Measurements from ENCODE around the gene OR5AK2. TPM values are rescaled to one million over a fixed set of nuclear protein-coding genes. Genes with fewer than 3 reads are reported as not detected.

OR5AK2 gene
- polyA plus RNA-seq, 1 donor (not counting 4 experiments of a cell fraction or from before 2014, with no cell fraction given): not detected

- DNase-seq (ENCODE audit: low read depth, low spot score) (no peak), FAIRE-seq (no peak)
- Histone ChIP-seq H3K27ac (ENCODE audit: control insufficient read depth, insufficient read depth, low read length) (no peak overlapping the region), H3K4me1 (ENCODE audit: control insufficient read depth, extremely low read depth, insufficient read depth, low read length) (no peaks in the 10 kb centered on the region), H3K4me2 (ENCODE audit: control insufficient read depth, extremely low read depth, insufficient read depth, low read depth, low read length) (no peak overlapping the region), H3K36me3 (ENCODE audit: control insufficient read depth in 2 of 2, extremely low read depth in 1 of 2, insufficient read depth in 2 of 2, low read length in 2 of 2) (no peaks in the 10 kb centered on the region), H2AFZ (ENCODE audit: control insufficient read depth, low read length) (no peak overlapping the region), H3K27me3 (ENCODE audit: control insufficient read depth, extremely low read depth, insufficient read depth, low read length) (no peaks in the 10 kb centered on the region), H3K4me3 (ENCODE audit: control insufficient read depth in 2 of 3, extremely low read depth in 1 of 3, insufficient read depth in 2 of 3, low read depth in 1 of 3, low read length in 3 of 3) (no peak overlapping the region), H4K20me1 (ENCODE audit: control insufficient read depth, extremely low read depth, insufficient read depth, low read length) (no peaks in the 10 kb centered on the region), H3K9me1 (ENCODE audit: control insufficient read depth, extremely low read depth, insufficient read depth, low read length) (no peaks in the 10 kb centered on the region), H3K79me2 (ENCODE audit: control insufficient read depth, insufficient read depth, low read length) (no peaks in the 10 kb centered on the region), H3K9me3 (ENCODE audit: control insufficient read depth, low read depth, low read length) (no peaks in the 10 kb centered on the region), H3K9ac (ENCODE audit: control insufficient read depth, extremely low read depth, insufficient read depth, low read length) (no peak overlapping the region)
- TF ChIP-seq EZH2 (IDR thresholded peaks at IDR 0.05; ENCODE audit: low read length) (no peak), CTCF (optimal IDR thresholded peaks at IDR 0.05 in 1 of 3, IDR thresholded peaks at IDR 0.05 in 1 of 3, conservative IDR thresholded peaks at IDR 0.05 in 1 of 3; ENCODE audit: extremely low read depth in 1 of 3, insufficient read depth in 2 of 3, low read length in 3 of 3) (no peak)
- dilution Hi-C loops (cut with MboI; ENCODE audit: extremely low pct_ligation_motif_present, low sequenced_read_pairs): no loop called here
These were observed 27.1 kb upstream of the OR5AK2 start for GRCh38 chr11:56961609-56962008.

- no peaks in the 10 kb centered on the region for H3K79me2 ChIP-seq (ENCODE audit: control insufficient read depth, insufficient read depth, low read length)
- TF ChIP-seq EZH2 (IDR thresholded peaks at IDR 0.05; ENCODE audit: low read length): no peak
- TF ChIP-seq CTCF (optimal IDR thresholded peaks at IDR 0.05 in 1 of 3, IDR thresholded peaks at IDR 0.05 in 1 of 3, conservative IDR thresholded peaks at IDR 0.05 in 1 of 3; ENCODE audit: extremely low read depth in 1 of 3, insufficient read depth in 2 of 3, low read length in 3 of 3): no peak
These were observed 21.0 kb upstream of the OR5AK2 start for GRCh38 chr11:56967726-56968125.

More at GRCh38 chr11:56967726-56968125, 21.0 kb upstream of the OR5AK2 start:
- no peaks in the 10 kb centered on the region for H4K20me1 ChIP-seq (ENCODE audit: control insufficient read depth, extremely low read depth, insufficient read depth, low read length)
- peaks cover 3% of the 10 kb centered on the region for H3K4me1 ChIP-seq (ENCODE audit: control insufficient read depth, extremely low read depth, insufficient read depth, low read length)
- no peak overlapping the region for H2AFZ ChIP-seq (ENCODE audit: control insufficient read depth, low read length)
- FAIRE-seq (no peak), DNase-seq (ENCODE audit: low read depth, low spot score) (no peak)
- no peak overlapping the region for H3K9ac ChIP-seq (ENCODE audit: control insufficient read depth, extremely low read depth, insufficient read depth, low read length)
- no peaks in the 10 kb centered on the region for H3K9me3 ChIP-seq (ENCODE audit: control insufficient read depth, low read depth, low read length)
- dilution Hi-C loops (cut with MboI; ENCODE audit: extremely low pct_ligation_motif_present, low sequenced_read_pairs): no loop called here
- no peaks in the 10 kb centered on the region for H3K9me1 ChIP-seq (ENCODE audit: control insufficient read depth, extremely low read depth, insufficient read depth, low read length)
- no peak overlapping the region for H3K4me3 ChIP-seq (ENCODE audit: control insufficient read depth in 2 of 3, extremely low read depth in 1 of 3, insufficient read depth in 2 of 3, low read depth in 1 of 3, low read length in 3 of 3)
- no peaks in the 10 kb centered on the region for H3K27me3 ChIP-seq (ENCODE audit: control insufficient read depth, extremely low read depth, insufficient read depth, low read length)
- no peak overlapping the region for H3K4me2 ChIP-seq (ENCODE audit: control insufficient read depth, extremely low read depth, insufficient read depth, low read depth, low read length)
- H3K36me3 ChIP-seq (ENCODE audit: control insufficient read depth in 2 of 2, extremely low read depth in 1 of 2, insufficient read depth in 2 of 2, low read length in 2 of 2): no peaks in the 10 kb centered on the region
- no peak overlapping the region for H3K27ac ChIP-seq (ENCODE audit: control insufficient read depth, insufficient read depth, low read length)

Measured in keratinocyte (primary cell).